ENCODE measurements around the gene CAB39.

GRCh38 chr2:230714136-230714480 lies 1.5 kb downstream of the CAB39 start:
- TF ChIP-seq CTCF (IDR thresholded peaks at IDR 0.05): no peak
- peak in 1 of 4 donors; percentile 5 for TF ChIP-seq POLR2A (IDR thresholded peaks at IDR 0.05)
